Posterior vena cava (tissue), 2 donors: ENCODE data around the gene RXRA. TPM values are rescaled to one million over a fixed set of nuclear protein-coding genes. Genes with fewer than 3 reads are reported as not detected.
A peak's percentile ranks its signal among the peaks of the same experiment; 100 is the strongest.

Source experiments
- DNase-seq: peaks from one replicate; pipeline ENCODE4 v3.0.0-alpha.2; 2020; ENCODE audit warnings: low spot score
- intact Hi-C, 2 donors: fragments of 100-400 bp; cut with DNase I; formaldehyde crosslinking; loops; one replicate each; pipeline versions ENCODE4 v1.14.1 to v1.14.2; 2022 to 2023
- total RNA-seq, 2 donors: library from RNA; stranded (reverse); fragmentation: NEBNext Ultra II Directional; extraction: Animal tissue kit (Norgen Biotek cat#: 25700); gene quantifications; one replicate each; pipeline ENCODE4 v1.2.1, GENCODE V29; 2021
- donor health status: DM: yes; HTN: yes; CAD: no.
- donor health status: DM: yes; HTN: yes; CAD: no.

Gene RXRA
- total RNA-seq, 2 donors from 2014 or later = 41.5 to 44.7 TPM

GRCh38 chr9:134431095-134431494, 104.8 kb downstream of the RXRA start:
- DNase-seq = no peak
- intact Hi-C loops = loop anchor here in 1 of 2 donors (5.0 to 10.0 kb wide), 2 partner anchors 96 to 244 kb away; no protein-coding TSS in a partner anchor

GRCh38 chr9:134431626-134432025, 105.4 kb downstream of the RXRA start:
- intact Hi-C loops = loop anchor here in 1 of 2 donors (5.0 to 10.0 kb wide), 2 partner anchors 97 to 244 kb away; no protein-coding TSS in a partner anchor
- DNase-seq = no peak

- intact Hi-C loops = loop anchor here in 1 of 2 donors (5.0 to 10.0 kb wide), 2 partner anchors 98 to 245 kb away; no protein-coding TSS in a partner anchor
- no peak for DNase-seq
Measured at GRCh38 chr9:134432471-134432870, 106.2 kb downstream of the RXRA start.

DNA sequence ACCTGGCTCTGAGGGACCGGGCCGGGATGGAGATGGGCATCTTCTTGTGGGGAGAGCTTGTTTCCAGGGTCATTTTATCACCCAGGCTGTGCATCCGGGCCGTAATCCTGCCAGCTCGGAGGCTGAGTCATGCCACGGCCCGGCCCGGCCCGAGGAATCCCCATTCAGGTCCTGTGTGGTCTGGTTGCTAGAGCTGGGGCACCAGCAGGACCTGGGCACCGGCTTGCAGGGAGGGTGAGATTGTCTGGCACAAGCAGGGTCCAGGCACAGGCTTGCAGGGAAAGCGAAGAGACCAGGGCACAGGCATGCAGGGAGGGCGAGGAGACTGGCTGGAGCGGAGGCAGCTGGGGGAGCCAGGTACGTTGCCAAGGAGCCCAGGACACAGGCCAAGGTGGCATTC, 106.8 kb downstream of the RXRA start:
- intact Hi-C loops = loop anchor here in 1 of 2 donors (5.0 to 10.0 kb wide), 2 partner anchors 98 to 246 kb away; no protein-coding TSS in a partner anchor
- no peak for DNase-seq

DNA sequence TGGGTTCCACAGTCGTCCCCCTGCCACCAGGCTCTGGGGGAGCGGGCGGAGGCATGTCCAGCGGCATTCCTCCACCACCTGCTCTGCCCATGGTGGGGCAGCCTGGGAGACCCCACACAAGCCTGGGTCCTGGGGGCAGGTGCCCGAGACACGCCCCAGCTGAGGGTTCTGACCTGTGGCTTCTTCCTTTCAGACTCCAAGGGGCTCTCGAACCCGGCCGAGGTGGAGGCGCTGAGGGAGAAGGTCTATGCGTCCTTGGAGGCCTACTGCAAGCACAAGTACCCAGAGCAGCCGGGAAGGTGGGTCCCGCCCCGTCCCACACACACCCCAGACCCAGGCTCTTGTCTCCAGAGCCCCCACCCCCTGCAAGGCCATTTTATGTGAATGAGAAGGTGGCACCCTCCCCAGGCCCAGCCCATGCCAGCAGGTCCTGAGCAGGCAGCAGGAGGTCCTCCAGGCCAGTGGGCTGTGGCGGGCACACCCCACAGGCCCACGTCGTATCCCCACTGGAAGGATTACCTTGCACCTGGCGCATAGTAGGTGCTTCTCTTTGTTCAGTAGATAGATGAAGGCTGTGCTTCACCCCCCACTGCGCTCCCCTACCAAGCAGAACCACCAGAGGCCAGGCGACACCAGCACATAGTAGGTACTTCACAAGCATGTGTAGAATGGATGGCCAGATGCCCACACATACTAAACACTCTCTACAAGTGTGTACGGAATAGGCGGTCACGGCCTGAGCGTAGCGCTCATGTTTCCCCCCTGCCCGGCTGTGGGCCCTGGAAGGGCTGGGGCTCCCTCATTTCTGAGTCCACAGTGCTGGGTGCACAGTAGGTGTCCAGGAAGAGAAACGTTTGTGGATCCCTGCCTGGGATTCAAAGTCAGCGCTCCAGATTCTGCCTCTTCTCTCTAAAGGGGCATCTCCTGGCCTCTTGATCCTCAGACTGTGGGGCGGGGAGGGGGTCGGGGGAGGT, 107.9 kb downstream of the RXRA start:
- no peak for DNase-seq
- intact Hi-C loops = loop anchor here in 1 of 2 donors (5.0 to 10.0 kb wide), 2 partner anchors 99 to 247 kb away; no protein-coding TSS in a partner anchor

- DNase-seq = peak; percentile 98
- intact Hi-C loops = loop anchor here in 1 of 2 donors (5.0 to 10.0 kb wide), 2 partner anchors 100 to 248 kb away; no protein-coding TSS in a partner anchor
Measured at GRCh38 chr9:134434894-134435506, 108.7 kb downstream of the RXRA start.

DNA sequence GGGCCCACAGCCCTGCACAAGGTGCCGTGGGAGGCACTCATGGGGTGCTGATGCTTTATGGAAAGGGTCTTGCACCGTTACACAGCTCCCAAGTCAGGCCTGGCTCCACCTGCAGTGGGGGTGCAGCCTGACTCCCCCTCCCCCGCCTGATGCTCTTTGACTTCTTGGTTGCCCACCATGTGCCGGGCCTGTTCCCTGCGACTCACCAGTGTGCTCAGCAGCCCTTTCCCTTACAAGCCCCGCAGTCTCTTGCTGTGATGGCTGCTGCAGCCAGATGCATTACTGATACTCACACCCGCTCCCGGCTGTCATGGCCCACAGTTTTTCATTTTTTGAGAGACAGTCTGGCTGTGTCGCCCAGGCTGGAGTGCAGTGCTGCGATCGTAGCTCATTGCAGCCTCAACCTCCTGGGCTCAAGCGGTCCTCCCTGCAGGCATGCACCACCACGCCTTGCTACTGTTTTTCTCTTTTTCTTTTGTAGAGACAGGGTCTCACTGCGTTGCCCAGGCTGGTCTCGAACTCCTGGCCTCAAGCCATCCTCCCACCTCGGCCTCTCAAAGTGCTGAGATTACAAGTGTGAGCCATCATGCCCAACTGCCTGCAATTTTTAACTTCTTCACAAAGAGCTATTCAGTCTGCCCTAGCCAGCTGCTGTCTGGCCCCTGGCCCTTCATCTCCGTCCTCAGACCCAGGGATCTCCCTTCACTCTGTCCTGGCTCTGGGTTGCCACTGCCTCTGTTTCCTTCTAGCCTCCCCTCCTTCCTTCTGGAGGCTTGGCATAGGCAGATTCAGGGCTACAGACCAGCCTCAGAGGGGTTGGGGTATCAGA, 109.5 kb downstream of the RXRA start:
- no peak for DNase-seq
- intact Hi-C loops = loop anchor here in 1 of 2 donors (10.0 kb wide), 1 partner anchor 101 kb away; no protein-coding TSS in a partner anchor

DNA sequence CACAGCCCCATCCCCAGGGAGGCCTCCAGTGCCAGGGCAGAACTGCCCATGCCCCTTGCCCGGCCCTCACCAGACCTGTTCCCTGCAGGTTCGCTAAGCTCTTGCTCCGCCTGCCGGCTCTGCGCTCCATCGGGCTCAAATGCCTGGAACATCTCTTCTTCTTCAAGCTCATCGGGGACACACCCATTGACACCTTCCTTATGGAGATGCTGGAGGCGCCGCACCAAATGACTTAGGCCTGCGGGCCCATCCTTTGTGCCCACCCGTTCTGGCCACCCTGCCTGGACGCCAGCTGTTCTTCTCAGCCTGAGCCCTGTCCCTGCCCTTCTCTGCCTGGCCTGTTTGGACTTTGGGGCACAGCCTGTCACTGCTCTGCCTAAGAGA, 110.1 kb downstream of the RXRA start:
- intact Hi-C loops = loop anchor here in 1 of 2 donors (10.0 kb wide), 1 partner anchor 102 kb away; no protein-coding TSS in a partner anchor
- no peak for DNase-seq

- DNase-seq = no peak
- intact Hi-C loops = loop anchor here in 1 of 2 donors (10.0 kb wide), 1 partner anchor 102 kb away; no protein-coding TSS in a partner anchor
Measured at GRCh38 chr9:134436911-134437310, 110.7 kb downstream of the RXRA start.

GRCh38 chr9:134437403-134438194, 111.3 kb downstream of the RXRA start:
- intact Hi-C loops = loop anchor here in 1 of 2 donors (10.0 kb wide), 1 partner anchor 103 kb away; no protein-coding TSS in a partner anchor
- DNase-seq = no peak

DNA sequence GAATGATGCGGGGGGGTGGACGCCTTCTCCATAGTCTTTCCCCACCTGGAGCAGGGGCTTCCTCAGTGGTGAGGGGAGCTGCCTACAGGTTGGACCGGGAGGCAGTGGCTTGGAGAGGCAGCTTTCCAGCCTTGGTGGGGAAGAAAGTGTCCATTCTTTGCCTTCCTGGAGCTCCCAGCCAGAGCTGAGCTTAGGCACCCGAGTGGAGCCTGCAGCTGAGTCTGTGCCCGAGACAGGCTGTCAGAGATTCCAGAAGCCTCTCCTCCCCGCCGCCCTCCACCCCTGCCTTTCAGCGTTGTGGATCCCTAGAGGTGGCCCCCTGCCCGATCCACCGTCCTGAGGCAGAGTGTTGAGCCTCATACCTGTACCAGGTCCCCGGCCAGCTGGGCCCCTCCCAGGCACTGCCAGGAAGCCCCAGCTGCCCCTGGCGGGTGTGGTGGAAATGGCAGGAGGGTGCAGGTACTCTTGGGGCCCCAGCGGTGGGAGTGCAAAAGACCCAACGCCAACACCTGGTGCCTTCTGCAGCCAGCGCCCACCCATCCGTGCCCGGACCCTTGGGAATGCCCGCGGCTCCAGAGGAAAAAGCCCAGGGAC, 112.0 kb downstream of the RXRA start:
- intact Hi-C loops = loop anchor here in 1 of 2 donors (10.0 kb wide), 1 partner anchor 103 kb away; no protein-coding TSS in a partner anchor
- no peak for DNase-seq

DNA sequence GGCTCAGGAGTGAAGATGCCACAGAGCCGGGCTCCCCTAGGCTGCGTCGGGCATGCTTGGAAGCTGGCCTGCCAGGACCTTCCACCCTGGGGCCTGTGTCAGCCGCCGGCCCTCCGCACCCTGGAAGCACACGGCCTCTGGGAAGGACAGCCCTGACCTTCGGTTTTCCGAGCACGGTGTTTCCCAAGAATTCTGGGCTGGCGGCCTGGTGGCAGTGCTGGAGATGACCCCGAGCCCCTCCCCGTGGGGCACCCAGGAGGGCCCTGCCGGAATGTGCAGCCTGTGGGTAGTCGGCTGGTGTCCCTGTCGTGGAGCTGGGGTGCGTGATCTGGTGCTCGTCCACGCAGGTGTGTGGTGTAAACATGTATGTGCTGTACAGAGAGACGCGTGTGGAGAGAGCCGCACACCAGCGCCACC, 113.1 kb downstream of the RXRA start:
- DNase-seq = no peak
- intact Hi-C loops = loop anchor here in 1 of 2 donors (10.0 kb wide), 1 partner anchor 105 kb away; no protein-coding TSS in a partner anchor

DNA sequence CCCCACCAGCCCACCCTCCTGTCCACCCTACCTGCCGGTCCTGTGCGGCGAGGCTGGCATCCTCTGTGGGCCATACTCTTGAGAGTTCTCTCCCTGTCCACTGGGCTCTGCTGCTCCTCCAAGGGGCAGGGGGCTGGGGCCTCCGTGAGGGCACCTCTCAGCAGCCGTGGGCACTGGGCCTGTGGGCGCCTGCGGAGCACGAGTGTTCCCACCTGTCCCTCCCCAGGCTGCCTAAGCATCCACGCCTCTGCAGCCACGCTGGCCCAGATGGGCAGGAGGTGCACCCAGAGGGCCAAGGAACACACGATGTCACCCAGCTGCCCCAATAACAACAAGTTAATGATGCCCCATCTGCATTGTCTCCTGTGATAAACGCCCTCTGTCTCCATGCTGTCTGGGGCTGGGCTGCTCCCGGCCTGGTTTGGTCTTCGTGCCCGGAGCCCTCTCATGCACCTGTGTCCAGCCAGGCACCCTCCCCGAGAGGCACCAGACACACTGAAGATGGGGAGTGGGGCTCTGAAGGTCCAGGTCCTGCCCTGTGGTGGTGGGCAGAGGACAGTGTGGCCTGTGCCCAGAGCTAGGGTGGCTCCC, 114.5 kb downstream of the RXRA start:
- intact Hi-C loops = no loop called here
- DNase-seq = no peak

DNA sequence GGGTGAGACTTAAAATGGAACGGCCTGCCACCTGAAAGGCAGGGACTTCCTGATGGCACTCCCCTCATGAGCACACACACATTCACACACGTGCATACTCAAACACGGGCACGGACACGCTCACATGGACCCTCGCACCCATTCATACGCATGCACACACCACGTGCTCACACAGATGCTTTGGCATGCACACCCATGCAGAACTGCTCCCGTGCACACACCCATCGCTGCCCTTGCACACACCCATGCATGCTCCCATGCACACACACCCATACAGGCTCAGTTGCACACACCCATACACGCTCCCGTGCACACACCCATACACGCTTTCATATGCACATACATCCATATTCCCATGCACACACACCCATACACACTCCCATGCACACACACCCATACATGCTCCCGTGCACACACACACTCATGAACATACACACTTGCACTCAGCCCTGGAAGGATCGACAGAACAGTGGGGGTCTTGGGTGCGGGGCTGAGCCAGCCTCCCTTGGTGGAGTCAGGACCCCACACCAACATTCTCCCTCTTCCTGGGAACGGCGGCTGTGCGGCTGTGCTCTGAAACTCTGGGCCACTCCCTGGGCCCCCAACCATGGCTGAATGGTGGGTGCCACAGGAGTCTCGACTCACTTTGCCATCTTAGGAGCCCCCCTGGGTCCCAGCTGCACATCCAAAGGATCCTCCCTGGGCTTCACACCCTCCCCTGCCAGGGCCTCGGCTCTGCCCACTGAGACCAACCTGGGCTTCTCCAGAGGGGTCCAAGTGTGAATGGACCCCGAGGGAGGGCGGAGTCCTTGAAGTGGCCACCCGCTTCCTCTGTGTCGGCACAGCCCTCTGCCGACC, 115.2 kb downstream of the RXRA start:
- intact Hi-C loops = loop anchor here (2.0 kb wide), 1 partner anchor 271 kb away; no protein-coding TSS in a partner anchor
- DNase-seq = no peak

DNA sequence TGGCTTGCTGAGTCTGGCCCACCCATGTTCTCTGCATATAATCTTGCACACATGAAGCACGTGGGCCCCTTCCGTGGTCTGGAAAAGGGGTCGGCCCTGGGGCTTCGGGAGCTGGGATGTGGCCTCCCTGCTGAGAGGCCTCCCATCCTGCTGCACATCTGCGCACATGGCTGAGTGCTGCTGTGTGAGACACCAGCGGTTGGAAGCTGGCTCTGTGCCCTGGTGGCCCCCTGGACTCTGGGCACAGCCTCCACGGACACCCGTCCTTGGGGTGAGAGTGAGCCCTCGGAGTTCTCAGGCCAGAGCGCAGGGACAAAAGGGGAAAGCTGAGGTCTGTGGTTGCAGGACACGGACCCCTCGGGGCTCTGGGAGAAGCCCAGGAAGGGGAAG, 115.8 kb downstream of the RXRA start:
- no peak for DNase-seq
- intact Hi-C loops = loop anchor here (2.0 kb wide), 1 partner anchor 271 kb away; no protein-coding TSS in a partner anchor
